ENCODE results near the gene FARP1.
A peak's percentile ranks its signal among the peaks of the same experiment; 100 is the strongest.

Gene FARP1

DNA sequence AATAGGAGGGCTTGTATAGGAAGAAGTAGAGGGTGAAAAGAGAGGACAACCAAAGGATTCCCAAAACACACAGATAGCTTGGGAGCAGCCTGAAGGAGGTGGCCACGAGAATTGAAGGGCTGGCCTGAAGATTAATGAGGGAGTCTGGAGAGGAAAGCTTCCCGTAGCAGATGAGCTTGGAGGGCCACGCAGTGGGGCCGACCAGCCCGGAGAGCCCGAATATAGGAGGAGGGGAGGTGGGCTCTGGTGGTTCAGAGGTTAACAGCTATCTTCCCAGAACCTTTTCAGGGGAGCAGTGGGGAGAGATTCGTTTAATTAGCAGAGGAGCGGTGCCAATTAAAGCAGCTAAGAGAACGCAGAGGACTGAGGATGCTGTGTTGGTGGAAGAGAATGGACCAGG is 279.2 kb downstream of the FARP1 start:
- H3K9ac ChIP-seq (ENCODE audit: low read length): no peak overlapping the region
- H3K79me2 ChIP-seq (ENCODE audit: control insufficient read depth, insufficient read depth, low read length, poor library complexity): no peaks in the 10 kb centered on the region
- H3K4me2 ChIP-seq (ENCODE audit: low read length): no peak overlapping the region
- H3K4me3 ChIP-seq (ENCODE audit: low read depth, low read length): no peak overlapping the region
- H3K14ac ChIP-seq (ENCODE audit: low read length): no peak overlapping the region
- no peaks in the 10 kb centered on the region for H3K79me1 ChIP-seq (ENCODE audit: low read length)
- H3K4ac ChIP-seq (ENCODE audit: low read depth, low read length): no peak overlapping the region
- no peaks in the 10 kb centered on the region for H3K4me1 ChIP-seq (ENCODE audit: control insufficient read depth in 1 of 2, insufficient read depth in 2 of 2, low read length in 2 of 2)
- no peaks in the 10 kb centered on the region for H3K27me3 ChIP-seq (ENCODE audit: insufficient read depth, low read length)
- H3K9me3 ChIP-seq (ENCODE audit: insufficient read depth, low read depth, low read length): peaks cover 2% of the 10 kb centered on the region
- no CpG with 5 or more reads among the region's 9 CpGs for WGBS (ENCODE audit: extremely low coverage, insufficient coverage, insufficient read length)
- DNase-seq: no peak
- H2AK5ac ChIP-seq (ENCODE audit: low read length): no peak overlapping the region
- H2AFZ ChIP-seq (ENCODE audit: insufficient read depth, low read length, poor library complexity): no peak overlapping the region
- H2BK12ac ChIP-seq (ENCODE audit: low read length): no peak overlapping the region
- no peak overlapping the region for H3K27ac ChIP-seq (ENCODE audit: low read depth, low read length)
- H3K36me3 ChIP-seq (ENCODE audit: control insufficient read depth in 1 of 2, insufficient read depth in 2 of 2, low read length in 2 of 2): peaks cover 22 to 41% of the 10 kb centered on the region in 2 experiments
- no peak overlapping the region for H3K23ac ChIP-seq (ENCODE audit: low read length)
- no peak overlapping the region for H4K8ac ChIP-seq (ENCODE audit: low read depth, low read length)
- H3K18ac ChIP-seq (ENCODE audit: low read length): no peak overlapping the region
- H2BK120ac ChIP-seq (ENCODE audit: insufficient read depth, low read length, poor library complexity): no peak overlapping the region
- no peak overlapping the region for H4K12ac ChIP-seq (ENCODE audit: low read depth, low read length)
- no peak overlapping the region for H2BK5ac ChIP-seq (ENCODE audit: low read depth, low read length, poor library complexity)
- H4K91ac ChIP-seq (ENCODE audit: low read depth, low read length): no peak overlapping the region

DNA sequence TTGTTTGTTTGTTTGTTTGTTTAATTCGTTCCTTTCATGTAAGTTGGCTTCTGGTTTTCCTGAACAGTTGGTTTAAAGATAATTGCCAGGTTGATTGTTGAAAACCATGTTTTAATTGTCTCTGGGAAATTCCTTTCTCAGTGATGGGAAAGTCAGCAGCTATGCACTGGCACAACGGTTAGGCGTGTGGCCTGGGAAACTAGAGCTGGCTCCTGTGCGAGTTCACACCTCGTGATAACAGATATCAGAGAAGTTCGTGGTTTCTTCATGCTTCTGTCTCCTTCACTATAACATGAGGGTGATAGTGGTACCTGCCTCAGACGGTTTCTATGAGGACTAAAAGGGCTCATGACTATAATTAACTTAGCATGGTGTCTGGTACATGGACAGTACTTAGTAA is 280.5 kb downstream of the FARP1 start:
- no peak overlapping the region for H3K4ac ChIP-seq (ENCODE audit: low read depth, low read length)
- H3K18ac ChIP-seq (ENCODE audit: low read length): no peak overlapping the region
- no peak overlapping the region for H3K23ac ChIP-seq (ENCODE audit: low read length)
- no peak overlapping the region for H4K8ac ChIP-seq (ENCODE audit: low read depth, low read length)
- no peak overlapping the region for H3K27ac ChIP-seq (ENCODE audit: low read depth, low read length)
- no peak overlapping the region for H3K4me3 ChIP-seq (ENCODE audit: low read depth, low read length)
- H3K27me3 ChIP-seq (ENCODE audit: insufficient read depth, low read length): no peaks in the 10 kb centered on the region
- H3K79me1 ChIP-seq (ENCODE audit: low read length): no peaks in the 10 kb centered on the region
- no peak overlapping the region for H2AK5ac ChIP-seq (ENCODE audit: low read length)
- no peak overlapping the region for H3K4me2 ChIP-seq (ENCODE audit: low read length)
- DNase-seq: peak in 1 of 2 donors; percentile 18
- no peak overlapping the region for H2BK5ac ChIP-seq (ENCODE audit: low read depth, low read length, poor library complexity)
- H2BK120ac ChIP-seq (ENCODE audit: insufficient read depth, low read length, poor library complexity): no peak overlapping the region
- no peak overlapping the region for H2AFZ ChIP-seq (ENCODE audit: insufficient read depth, low read length, poor library complexity)
- H2BK12ac ChIP-seq (ENCODE audit: low read length): no peak overlapping the region
- H3K36me3 ChIP-seq (ENCODE audit: control insufficient read depth in 1 of 2, insufficient read depth in 2 of 2, low read length in 2 of 2): peaks cover 25 to 49% of the 10 kb centered on the region in 2 experiments
- no peak overlapping the region for H4K12ac ChIP-seq (ENCODE audit: low read depth, low read length)
- no peak overlapping the region for H3K14ac ChIP-seq (ENCODE audit: low read length)
- H3K79me2 ChIP-seq (ENCODE audit: control insufficient read depth, insufficient read depth, low read length, poor library complexity): no peaks in the 10 kb centered on the region
- no peaks in the 10 kb centered on the region for H3K9me3 ChIP-seq (ENCODE audit: insufficient read depth, low read depth, low read length)
- no peaks in the 10 kb centered on the region for H3K4me1 ChIP-seq (ENCODE audit: control insufficient read depth in 1 of 2, insufficient read depth in 2 of 2, low read length in 2 of 2)
- no peak overlapping the region for H4K91ac ChIP-seq (ENCODE audit: low read depth, low read length)
- no CpG with 5 or more reads among the region's 7 CpGs for WGBS (ENCODE audit: extremely low coverage, insufficient coverage, insufficient read length)
- no peak overlapping the region for H3K9ac ChIP-seq (ENCODE audit: low read length)

DNA sequence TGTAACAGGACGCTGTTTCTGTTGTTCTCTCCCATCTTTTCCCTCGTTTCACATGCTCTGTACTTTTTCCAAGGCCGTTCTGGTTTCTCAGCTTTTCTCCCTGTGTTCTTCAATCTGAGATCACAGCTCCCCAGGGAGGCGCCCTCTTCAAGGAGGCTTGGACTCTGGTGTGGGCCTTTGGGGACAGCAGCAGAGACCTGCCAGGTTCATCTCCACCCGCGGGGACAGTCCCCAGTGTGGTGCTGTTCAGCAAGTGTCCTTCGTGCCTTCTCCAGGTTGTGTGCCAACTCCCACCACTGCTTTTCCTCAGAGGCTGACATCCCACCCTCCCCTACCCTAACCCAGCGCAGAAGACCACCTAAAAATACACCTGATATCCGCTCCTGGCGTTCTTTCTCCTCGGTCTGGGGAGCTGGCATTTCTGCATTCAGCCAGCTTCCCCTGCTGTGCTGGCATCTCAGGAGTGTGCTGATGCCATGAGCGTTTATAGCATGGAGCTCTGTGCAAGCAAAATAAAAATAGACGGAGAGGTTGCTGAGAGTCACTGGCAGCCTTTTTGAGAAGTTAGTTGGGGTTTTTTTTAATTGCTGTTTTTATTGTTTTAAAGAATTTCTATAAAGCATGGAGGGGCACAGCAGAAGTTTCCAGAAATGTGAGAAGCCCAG is 284.6 kb downstream of the FARP1 start:
- H2BK12ac ChIP-seq (ENCODE audit: low read length): no peak overlapping the region
- H3K79me2 ChIP-seq (ENCODE audit: control insufficient read depth, insufficient read depth, low read length, poor library complexity): no peaks in the 10 kb centered on the region
- H4K91ac ChIP-seq (ENCODE audit: low read depth, low read length): no peak overlapping the region
- no peak for DNase-seq
- H3K9ac ChIP-seq (ENCODE audit: low read length): no peak overlapping the region
- H2BK120ac ChIP-seq (ENCODE audit: insufficient read depth, low read length, poor library complexity): no peak overlapping the region
- no peak overlapping the region for H3K4me3 ChIP-seq (ENCODE audit: low read depth, low read length)
- peaks cover 0 to 4% of the 10 kb centered on the region in 2 experiments for H3K4me1 ChIP-seq (ENCODE audit: control insufficient read depth in 1 of 2, insufficient read depth in 2 of 2, low read length in 2 of 2)
- H3K36me3 ChIP-seq (ENCODE audit: control insufficient read depth in 1 of 2, insufficient read depth in 2 of 2, low read length in 2 of 2): peaks cover 23 to 51% of the 10 kb centered on the region in 2 experiments
- H2AK5ac ChIP-seq (ENCODE audit: low read length): no peak overlapping the region
- H2BK5ac ChIP-seq (ENCODE audit: low read depth, low read length, poor library complexity): no peak overlapping the region
- no peak overlapping the region for H3K27ac ChIP-seq (ENCODE audit: low read depth, low read length)
- peaks cover 4% of the 10 kb centered on the region for H3K9me3 ChIP-seq (ENCODE audit: insufficient read depth, low read depth, low read length)
- no peak overlapping the region for H3K23ac ChIP-seq (ENCODE audit: low read length)
- H3K79me1 ChIP-seq (ENCODE audit: low read length): no peaks in the 10 kb centered on the region
- H3K4me2 ChIP-seq (ENCODE audit: low read length): no peak overlapping the region
- H4K12ac ChIP-seq (ENCODE audit: low read depth, low read length): no peak overlapping the region
- H3K14ac ChIP-seq (ENCODE audit: low read length): no peak overlapping the region
- H3K4ac ChIP-seq (ENCODE audit: low read depth, low read length): no peak overlapping the region
- no peaks in the 10 kb centered on the region for H3K27me3 ChIP-seq (ENCODE audit: insufficient read depth, low read length)
- H2AFZ ChIP-seq (ENCODE audit: insufficient read depth, low read length, poor library complexity): no peak overlapping the region
- WGBS (ENCODE audit: extremely low coverage, insufficient coverage, insufficient read length): no CpG with 5 or more reads among the region's 13 CpGs
- no peak overlapping the region for H4K8ac ChIP-seq (ENCODE audit: low read depth, low read length)
- no peak overlapping the region for H3K18ac ChIP-seq (ENCODE audit: low read length)

DNA sequence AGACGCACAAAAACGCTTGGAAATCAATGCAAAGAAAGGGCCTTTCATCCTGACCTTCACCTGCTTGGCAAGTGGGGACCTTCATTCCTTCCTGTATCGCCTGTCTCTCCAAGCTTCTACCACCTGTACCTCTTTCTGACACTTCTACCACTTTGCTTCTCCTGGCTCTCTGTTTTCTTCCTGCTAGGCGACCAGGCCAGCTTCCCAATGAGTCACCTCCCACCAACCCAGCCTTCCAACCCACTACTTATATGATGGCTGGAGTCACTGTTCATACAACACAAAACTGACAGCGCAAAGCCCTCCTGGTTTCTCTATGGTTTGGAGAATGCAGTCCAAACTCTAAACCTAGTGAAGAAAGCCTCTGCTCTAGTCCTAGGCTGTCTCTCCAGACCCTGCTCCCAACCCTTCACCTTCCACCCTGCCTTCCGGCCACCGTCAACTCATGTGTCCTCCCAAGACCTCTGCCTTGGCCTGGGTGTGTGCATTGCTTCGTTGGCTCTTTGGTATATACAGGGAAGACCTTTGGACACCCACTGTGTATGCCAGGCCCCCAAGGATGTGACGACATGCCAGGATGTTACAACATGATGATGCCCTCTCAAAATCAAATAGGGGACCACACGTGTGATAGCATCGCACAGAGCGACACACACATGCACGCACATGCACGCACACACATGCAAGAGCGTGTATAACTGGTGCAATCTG is 285.5 kb downstream of the FARP1 start:
- no peak overlapping the region for H3K9ac ChIP-seq (ENCODE audit: low read length)
- H2AFZ ChIP-seq (ENCODE audit: insufficient read depth, low read length, poor library complexity): no peak overlapping the region
- H3K79me2 ChIP-seq (ENCODE audit: control insufficient read depth, insufficient read depth, low read length, poor library complexity): no peaks in the 10 kb centered on the region
- DNase-seq: no peak
- H4K12ac ChIP-seq (ENCODE audit: low read depth, low read length): no peak overlapping the region
- no peak overlapping the region for H3K14ac ChIP-seq (ENCODE audit: low read length)
- no peak overlapping the region for H3K4me2 ChIP-seq (ENCODE audit: low read length)
- peaks cover 0 to 4% of the 10 kb centered on the region in 2 experiments for H3K4me1 ChIP-seq (ENCODE audit: control insufficient read depth in 1 of 2, insufficient read depth in 2 of 2, low read length in 2 of 2)
- peaks cover 21 to 47% of the 10 kb centered on the region in 2 experiments for H3K36me3 ChIP-seq (ENCODE audit: control insufficient read depth in 1 of 2, insufficient read depth in 2 of 2, low read length in 2 of 2)
- H3K23ac ChIP-seq (ENCODE audit: low read length): no peak overlapping the region
- H3K27me3 ChIP-seq (ENCODE audit: insufficient read depth, low read length): no peaks in the 10 kb centered on the region
- no peak overlapping the region for H2BK120ac ChIP-seq (ENCODE audit: insufficient read depth, low read length, poor library complexity)
- H3K27ac ChIP-seq (ENCODE audit: low read depth, low read length): no peak overlapping the region
- H3K4ac ChIP-seq (ENCODE audit: low read depth, low read length): no peak overlapping the region
- no peak overlapping the region for H2BK12ac ChIP-seq (ENCODE audit: low read length)
- no peak overlapping the region for H3K4me3 ChIP-seq (ENCODE audit: low read depth, low read length)
- peaks cover 4% of the 10 kb centered on the region for H3K9me3 ChIP-seq (ENCODE audit: insufficient read depth, low read depth, low read length)
- no peak overlapping the region for H3K18ac ChIP-seq (ENCODE audit: low read length)
- WGBS (ENCODE audit: extremely low coverage, insufficient coverage, insufficient read length): no CpG with 5 or more reads among the region's 15 CpGs
- no peak overlapping the region for H2BK5ac ChIP-seq (ENCODE audit: low read depth, low read length, poor library complexity)
- H2AK5ac ChIP-seq (ENCODE audit: low read length): no peak overlapping the region
- no peaks in the 10 kb centered on the region for H3K79me1 ChIP-seq (ENCODE audit: low read length)
- no peak overlapping the region for H4K91ac ChIP-seq (ENCODE audit: low read depth, low read length)
- H4K8ac ChIP-seq (ENCODE audit: low read depth, low read length): no peak overlapping the region

All from trophoblast cell (in vitro differentiated cells and primary cell).